AG10803 (cell line): ENCODE measurements around the gene PCDHB7.
"Not testable (repeated sequence)": the region's sequence is repeated elsewhere in the genome, so short reads cannot be mapped to it uniquely, and the experiment has no call there.

Experiments used
- DNase-seq: peaks from one replicate; pipeline ENCODE4 v3.0.0; 2010; ENCODE audit warnings: low read depth
- H3K4me3 ChIP-seq: 2 replicates; pipeline ENCODE4 v1.5.1; 2011; ENCODE audit warnings: mild to moderate bottlenecking, low read length, control low read depth
- CTCF ChIP-seq: conservative IDR thresholded peaks from 2 replicates; pipeline ENCODE4 v1.5.1; 2011; ENCODE audit warnings: mild to moderate bottlenecking, low read length, control low read depth, inconsistent platforms

PCDHB7 gene

DNA sequence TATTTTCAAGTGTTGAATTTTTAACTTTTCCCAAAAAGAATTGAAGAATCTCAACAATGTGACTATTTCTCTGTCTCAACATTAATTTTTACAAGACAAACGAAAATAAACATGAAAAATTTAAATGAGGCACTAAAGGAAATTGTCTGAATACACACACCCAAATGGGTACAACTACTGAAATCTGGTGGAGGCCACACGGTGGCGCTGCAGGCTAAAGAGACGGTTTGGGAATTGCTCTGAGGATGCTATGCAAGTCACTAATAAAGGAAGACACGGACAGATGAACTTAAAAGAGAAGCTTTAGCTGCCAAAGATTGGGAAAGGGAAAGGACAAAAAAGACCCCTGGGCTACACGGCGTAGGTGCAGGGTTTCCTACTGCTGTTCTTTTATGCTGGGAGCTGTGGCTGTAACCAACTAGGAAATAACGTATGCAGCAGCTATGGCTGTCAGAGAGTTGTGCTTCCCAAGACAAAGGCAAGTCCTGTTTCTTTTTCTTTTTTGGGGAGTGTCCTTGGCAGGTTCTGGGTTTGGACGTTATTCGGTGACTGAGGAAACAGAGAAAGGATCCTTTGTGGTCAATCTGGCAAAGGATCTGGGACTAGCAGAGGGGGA lies 19.8 kb downstream of the PCDHB7 start, which contains the start of gene PCDHB10:
PCDHB10 (plus strand) TSS at position 244 of the 616 bp plus-strand sequence; CDS start at position 444, 200 bp downstream.
- peak; percentile 8 for DNase-seq
- H3K4me3 ChIP-seq: no peak within 1 kb of the TSS; the same call in 1 of the 2 replicates

DNA sequence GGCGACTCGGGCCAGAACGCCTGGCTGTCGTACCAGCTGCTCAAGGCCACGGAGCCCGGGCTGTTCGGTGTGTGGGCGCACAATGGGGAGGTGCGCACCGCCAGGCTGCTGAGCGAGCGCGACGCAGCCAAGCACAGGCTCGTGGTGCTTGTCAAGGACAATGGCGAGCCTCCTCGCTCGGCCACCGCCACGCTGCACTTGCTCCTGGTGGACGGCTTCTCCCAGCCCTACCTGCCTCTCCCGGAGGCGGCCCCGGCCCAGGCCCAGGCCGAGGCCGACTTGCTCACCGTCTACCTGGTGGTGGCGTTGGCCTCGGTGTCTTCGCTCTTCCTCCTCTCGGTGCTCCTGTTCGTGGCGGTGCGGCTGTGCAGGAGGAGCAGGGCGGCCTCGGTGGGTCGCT lies 21.9 kb downstream of the PCDHB7 start:
- DNase-seq, H3K4me3 ChIP-seq: not testable (repeated sequence)

More for the DNA sequence above, 19.8 kb downstream of the PCDHB7 start, which contains the start of gene PCDHB10:
- peak; percentile 46 for TF ChIP-seq CTCF

GRCh38 chr5:141196363-141196762 lies 23.9 kb downstream of the PCDHB7 start:
- no peak for TF ChIP-seq CTCF

GRCh38 chr5:141199359-141200235 lies 27.2 kb downstream of the PCDHB7 start, which contains the start of gene PCDHB11:
Gene PCDHB11, plus strand, starts transcription at chr5:141199627. Its CDS starts 148 bp downstream, at chr5:141199775.
- no peak for DNase-seq
- H3K4me3 ChIP-seq: no peak within 1 kb of the TSS; the same call in 1 of the 2 replicates
- no peak for TF ChIP-seq CTCF

More at GRCh38 chr5:141196363-141196762, 23.9 kb downstream of the PCDHB7 start:
- no peak for DNase-seq
- no peak overlapping the region for H3K4me3 ChIP-seq

GRCh38 chr5:141201126-141201525 lies 28.7 kb downstream of the PCDHB7 start:
- not testable (repeated sequence) for H3K4me3 ChIP-seq, DNase-seq

DNA sequence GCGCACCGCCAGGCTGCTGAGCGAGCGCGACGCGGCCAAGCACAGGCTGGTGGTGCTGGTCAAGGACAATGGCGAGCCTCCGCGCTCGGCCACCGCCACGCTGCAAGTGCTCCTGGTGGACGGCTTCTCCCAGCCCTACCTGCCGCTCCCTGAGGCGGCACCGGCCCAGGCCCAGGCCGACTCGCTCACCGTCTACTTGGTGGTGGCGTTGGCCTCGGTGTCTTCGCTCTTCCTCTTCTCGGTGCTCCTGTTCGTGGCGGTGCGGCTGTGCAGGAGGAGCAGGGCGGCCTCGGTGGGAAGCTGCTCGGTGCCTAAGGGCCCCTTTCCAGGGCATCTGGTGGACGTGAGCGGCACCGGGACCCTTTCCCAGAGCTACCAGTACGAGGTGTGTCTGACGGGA lies 29.2 kb downstream of the PCDHB7 start:
- not testable (repeated sequence) for DNase-seq, H3K4me3 ChIP-seq

- DNase-seq: no peak
- no peak within 1 kb of the TSS for H3K4me3 ChIP-seq
- TF ChIP-seq CTCF: 0 out of 2 replicates have a peak, but pooled peaks have one; percentile 9
Measured at GRCh38 chr5:141208478-141208877, 36.0 kb downstream of the PCDHB7 start, which contains the start of gene PCDHB12. Gene PCDHB12, plus strand, starts transcription at chr5:141208719. Its CDS starts 189 bp downstream, at chr5:141208908.

DNA sequence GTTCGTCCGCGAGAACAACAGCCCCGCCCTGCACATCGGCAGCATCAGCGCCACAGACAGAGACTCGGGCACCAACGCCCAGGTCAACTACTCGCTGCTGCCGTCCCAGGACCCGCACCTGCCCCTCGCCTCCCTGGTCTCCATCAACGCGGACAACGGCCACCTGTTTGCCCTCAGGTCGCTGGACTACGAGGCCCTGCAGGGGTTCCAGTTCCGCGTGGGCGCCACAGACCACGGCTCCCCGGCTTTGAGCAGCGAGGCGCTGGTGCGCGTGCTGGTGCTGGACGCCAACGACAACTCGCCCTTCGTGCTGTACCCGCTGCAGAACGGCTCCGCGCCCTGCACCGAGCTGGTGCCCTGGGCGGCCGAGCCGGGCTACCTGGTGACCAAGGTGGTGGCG lies 37.8 kb downstream of the PCDHB7 start:
- not testable (repeated sequence) for H3K4me3 ChIP-seq, DNase-seq

DNA sequence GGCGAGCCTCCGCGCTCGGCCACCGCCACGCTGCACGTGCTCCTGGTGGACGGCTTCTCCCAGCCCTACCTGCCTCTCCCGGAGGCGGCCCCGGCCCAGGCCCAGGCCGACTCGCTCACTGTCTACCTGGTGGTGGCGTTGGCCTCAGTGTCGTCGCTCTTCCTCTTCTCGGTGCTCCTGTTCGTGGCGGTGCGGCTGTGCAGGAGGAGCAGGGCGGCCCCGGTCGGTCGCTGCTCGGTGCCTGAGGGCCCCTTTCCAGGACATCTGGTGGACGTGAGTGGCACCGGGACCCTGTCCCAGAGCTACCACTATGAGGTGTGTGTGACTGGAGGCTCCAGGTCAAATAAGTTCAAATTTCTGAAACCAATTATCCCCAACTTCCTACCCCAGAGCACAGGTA lies 38.4 kb downstream of the PCDHB7 start:
- not testable (repeated sequence) for DNase-seq, H3K4me3 ChIP-seq
